Bronchial epithelial cell (primary cell): ENCODE data around the gene PPP1R18. TPM values are rescaled to one million over a fixed set of nuclear protein-coding genes. Genes with fewer than 3 reads are reported as not detected.

Source experiments
- DNase-seq: peaks from one replicate; pipeline ENCODE4 v3.0.0-alpha.2; 2010; ENCODE audit warnings: low read depth
- FAIRE-seq: peaks from 2 replicates; lab custom pipeline; 2011; peaks lifted over from hg19 to GRCh38; lab: Jason Lieb, UNC
- H3K27me3 ChIP-seq: 2 replicates; pipeline ENCODE4 v1.5.1; 2011; ENCODE audit warnings: low read length; ENCODE audit not compliant: control insufficient read depth, insufficient read depth
- H3K36me3 ChIP-seq: 2 replicates; pipeline ENCODE4 v1.5.1; 2011; ENCODE audit warnings: low read length; ENCODE audit not compliant: control insufficient read depth, insufficient read depth
- H3K4me3 ChIP-seq: 2 replicates; pipeline ENCODE4 v1.5.1; 2011; ENCODE audit warnings: mild to moderate bottlenecking, low read depth, low read length, control low read depth
- total RNA-seq: library from RNA; depleted of rRNA; stranded (reverse); fragments of >200 nt; gene quantifications from 2 replicates; pipeline ENCODE4 v1.2.1, GENCODE V29; 2014
- TF ChIP-seq, protein P1 (sequence below): IDR thresholded peaks from 2 replicates; pipeline ENCODE4 v1.5.1; 2011; ENCODE audit warnings: mild to moderate bottlenecking, moderate library complexity, low read length, control low read depth, inconsistent platforms; ENCODE audit not compliant: insufficient read depth, severe bottlenecking

PPP1R18 gene, protein sequence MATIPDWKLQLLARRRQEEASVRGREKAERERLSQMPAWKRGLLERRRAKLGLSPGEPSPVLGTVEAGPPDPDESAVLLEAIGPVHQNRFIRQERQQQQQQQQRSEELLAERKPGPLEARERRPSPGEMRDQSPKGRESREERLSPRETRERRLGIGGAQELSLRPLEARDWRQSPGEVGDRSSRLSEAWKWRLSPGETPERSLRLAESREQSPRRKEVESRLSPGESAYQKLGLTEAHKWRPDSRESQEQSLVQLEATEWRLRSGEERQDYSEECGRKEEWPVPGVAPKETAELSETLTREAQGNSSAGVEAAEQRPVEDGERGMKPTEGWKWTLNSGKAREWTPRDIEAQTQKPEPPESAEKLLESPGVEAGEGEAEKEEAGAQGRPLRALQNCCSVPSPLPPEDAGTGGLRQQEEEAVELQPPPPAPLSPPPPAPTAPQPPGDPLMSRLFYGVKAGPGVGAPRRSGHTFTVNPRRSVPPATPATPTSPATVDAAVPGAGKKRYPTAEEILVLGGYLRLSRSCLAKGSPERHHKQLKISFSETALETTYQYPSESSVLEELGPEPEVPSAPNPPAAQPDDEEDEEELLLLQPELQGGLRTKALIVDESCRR
- 26.0 and 32.6 TPM in 2 replicates for total RNA-seq

DNA sequence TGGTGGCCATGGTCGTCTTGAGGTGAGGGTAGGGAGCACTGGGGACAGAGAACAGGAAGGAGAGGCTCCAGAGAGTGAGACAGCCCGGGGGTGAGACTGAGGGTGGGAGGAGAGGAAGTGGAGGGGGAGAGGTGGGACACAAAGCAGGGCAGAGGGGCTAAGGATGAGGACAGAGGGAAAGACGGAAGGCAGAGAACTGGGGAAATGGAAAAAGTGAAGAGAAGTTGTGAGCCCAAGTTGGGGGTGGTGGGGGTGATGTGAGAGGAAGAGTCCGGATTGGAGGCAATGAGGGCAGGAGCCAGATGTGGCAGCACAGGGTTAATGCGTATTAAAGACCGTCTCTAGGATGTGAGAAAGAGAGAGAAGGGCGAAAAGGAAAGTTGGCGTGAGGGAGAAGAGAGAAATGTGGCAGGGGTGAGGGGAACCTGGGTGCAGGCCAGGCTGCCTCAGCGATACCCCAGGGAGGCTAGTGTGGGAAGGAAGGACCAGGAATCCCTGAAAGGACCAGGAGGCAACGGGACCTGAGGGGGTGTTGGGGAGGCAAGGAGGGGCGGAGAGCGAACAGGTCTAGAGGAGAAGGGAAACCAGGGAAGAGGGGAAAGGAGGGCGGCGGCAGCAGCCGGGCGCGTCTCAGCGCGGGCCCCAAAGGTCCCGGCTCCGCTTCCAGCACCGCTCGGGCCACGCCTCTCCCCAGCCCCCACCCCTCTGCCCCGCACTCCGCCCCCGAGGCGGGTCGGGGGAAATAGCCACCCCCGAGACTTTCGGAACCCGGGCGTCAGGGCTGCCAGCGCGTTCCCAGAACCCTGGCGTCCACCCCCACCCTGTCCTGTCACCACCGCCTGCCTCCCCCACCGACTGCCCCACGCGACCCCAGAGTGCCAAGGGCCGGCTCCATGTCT is at the start of gene PPP1R18:
PPP1R18 (minus strand) TSS at position 637 of the 899 bp plus-strand sequence; CDS start at position 10, 627 bp downstream.
- DNase-seq, result peak; percentile 27
- TF ChIP-seq, protein P1, sequence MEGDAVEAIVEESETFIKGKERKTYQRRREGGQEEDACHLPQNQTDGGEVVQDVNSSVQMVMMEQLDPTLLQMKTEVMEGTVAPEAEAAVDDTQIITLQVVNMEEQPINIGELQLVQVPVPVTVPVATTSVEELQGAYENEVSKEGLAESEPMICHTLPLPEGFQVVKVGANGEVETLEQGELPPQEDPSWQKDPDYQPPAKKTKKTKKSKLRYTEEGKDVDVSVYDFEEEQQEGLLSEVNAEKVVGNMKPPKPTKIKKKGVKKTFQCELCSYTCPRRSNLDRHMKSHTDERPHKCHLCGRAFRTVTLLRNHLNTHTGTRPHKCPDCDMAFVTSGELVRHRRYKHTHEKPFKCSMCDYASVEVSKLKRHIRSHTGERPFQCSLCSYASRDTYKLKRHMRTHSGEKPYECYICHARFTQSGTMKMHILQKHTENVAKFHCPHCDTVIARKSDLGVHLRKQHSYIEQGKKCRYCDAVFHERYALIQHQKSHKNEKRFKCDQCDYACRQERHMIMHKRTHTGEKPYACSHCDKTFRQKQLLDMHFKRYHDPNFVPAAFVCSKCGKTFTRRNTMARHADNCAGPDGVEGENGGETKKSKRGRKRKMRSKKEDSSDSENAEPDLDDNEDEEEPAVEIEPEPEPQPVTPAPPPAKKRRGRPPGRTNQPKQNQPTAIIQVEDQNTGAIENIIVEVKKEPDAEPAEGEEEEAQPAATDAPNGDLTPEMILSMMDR, result no peak
- H3K36me3 ChIP-seq, result peaks cover 6% of the 10 kb centered on the region
- peak within 1 kb of the TSS; percentile 76 for H3K4me3 ChIP-seq
- FAIRE-seq, result no peak
- no peaks in the 10 kb centered on the region for H3K27me3 ChIP-seq

DNA sequence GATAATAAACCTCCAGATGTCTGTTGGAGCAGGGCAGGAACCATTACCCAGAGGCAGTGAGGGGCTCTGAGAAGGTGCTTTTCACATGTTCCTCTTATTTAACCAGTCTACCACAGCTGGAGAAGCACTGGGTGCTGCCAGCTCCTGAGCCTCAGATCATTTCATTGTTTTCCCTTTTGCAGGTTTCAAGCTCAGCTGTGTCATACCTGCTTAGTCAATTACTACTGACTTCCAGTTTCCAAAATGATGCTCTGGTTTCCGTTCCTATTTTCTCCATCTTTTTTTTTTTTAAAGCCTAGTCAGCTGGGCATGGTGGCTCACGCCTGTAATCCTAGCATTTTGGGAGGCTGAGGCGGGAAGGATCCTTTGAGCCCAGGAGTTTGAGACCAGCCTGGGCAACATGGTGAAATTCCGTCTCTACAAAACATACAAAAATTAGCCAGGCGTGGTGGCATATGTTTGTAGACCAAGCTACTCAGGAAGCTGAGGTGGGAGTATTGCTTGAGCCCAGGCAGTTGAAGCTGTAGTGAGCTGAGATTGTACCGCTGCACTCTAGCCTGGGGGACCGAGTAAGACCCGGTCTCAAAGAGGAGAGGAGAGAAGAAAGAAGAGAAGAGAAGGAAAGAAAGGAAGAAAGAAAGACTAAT is 49.3 kb upstream of the PPP1R18 start:
- TF ChIP-seq, protein P1, result no peak
- FAIRE-seq (no peak), DNase-seq (no peak)
- H3K36me3 ChIP-seq, result peaks cover 2% of the 10 kb centered on the region
- H3K27me3 ChIP-seq, result no peaks in the 10 kb centered on the region
- H3K4me3 ChIP-seq, result no peak overlapping the region

DNA sequence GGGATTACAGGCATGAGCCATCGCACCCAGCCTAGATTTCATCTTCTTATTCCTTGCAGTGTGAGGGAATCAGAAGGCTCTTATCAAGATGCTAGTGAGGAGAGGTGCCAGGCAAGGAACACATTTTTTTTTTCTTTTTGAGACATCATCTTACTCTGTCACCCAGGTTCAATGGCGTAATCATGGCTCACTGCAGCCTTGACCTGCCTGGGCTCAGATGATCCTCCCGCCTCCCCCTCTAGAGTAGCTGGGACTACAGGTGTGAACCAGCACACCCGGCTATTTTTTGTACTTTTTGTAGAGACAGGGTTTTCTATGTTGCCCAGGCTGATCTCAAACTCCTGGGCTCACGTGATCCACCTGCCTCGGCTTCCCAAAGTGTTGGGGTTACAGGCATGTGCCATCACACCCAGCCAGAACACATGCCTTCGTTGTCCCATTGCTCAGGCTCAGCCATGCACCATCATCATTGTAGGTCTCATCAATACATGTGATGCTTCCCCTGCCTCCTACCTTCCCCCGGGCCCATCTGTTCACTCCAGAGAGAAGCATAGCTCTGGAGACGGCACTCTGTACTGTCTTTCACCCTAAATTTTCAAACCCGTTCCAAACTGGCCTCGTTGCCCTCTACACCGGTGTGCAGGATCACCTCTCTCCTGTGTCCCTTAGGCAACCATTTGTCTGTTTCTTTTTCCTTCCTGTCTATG is 45.9 kb upstream of the PPP1R18 start:
- no peak for FAIRE-seq
- DNase-seq, result no peak
- TF ChIP-seq, protein P1, result no peak
- no peak overlapping the region for H3K4me3 ChIP-seq
- no peaks in the 10 kb centered on the region for H3K27me3 ChIP-seq
- H3K36me3 ChIP-seq, result peaks cover 3% of the 10 kb centered on the region

DNA sequence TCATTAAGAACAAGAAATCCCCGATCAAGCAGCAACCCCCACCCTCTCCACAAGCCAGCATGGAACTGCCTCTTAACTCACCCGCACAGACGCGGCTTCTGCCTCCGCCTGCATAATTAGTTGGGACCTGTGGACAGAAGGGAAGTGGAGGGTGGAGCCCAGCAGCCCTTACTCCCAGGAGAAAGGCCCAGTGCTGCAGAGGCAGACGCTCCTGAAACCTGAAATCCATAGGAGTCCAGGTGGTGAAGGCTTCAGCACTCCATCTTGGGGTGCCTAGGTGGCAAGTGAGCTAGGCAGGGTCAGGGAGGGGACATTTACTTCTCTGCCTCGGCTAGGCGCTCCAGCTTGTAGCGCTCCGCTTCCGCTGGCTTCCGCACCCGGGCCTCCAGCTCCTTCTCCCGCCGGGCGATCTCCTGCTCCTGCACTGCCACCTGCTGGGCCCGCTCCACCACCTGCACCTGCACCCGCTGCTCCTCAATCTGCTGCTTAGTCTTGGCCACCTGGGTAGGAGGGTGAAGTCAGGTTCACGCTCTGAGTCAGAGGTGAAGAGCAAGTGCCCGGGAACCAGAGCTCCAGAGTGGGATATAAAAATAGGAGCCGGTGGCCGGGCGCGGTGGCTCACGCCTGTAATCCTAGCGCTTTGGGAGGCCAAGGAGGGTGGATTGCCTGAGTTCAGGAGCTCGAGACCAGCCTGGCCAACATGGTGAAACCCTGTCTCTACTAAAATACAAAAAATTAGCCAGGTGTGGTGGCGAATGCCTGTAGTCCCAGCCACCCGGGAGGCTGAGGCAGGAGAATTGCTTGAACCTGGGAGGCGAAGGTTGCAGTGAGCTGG is 44.4 kb upstream of the PPP1R18 start:
- no peak for FAIRE-seq
- TF ChIP-seq, protein P1, result peak; percentile 94
- H3K27me3 ChIP-seq, result no peaks in the 10 kb centered on the region
- H3K36me3 ChIP-seq, result peaks cover 1% of the 10 kb centered on the region
- H3K4me3 ChIP-seq, result peak overlapping the region; percentile 28
- DNase-seq, result peak; percentile 86
